Karpas-422 (cell line): Measurements from ENCODE around the gene NTN1. TPM values are rescaled to one million over a fixed set of nuclear protein-coding genes. Genes with fewer than 3 reads are reported as not detected.
A peak's percentile ranks its signal among the peaks of the same experiment; 100 is the strongest.

ENCODE experiments used
- DNase-seq: peaks from one replicate; pipeline ENCODE4 v3.0.0-alpha.2; 2015
- H2AFZ ChIP-seq: fragments of 200-600 bp; sonication (generic); 2 replicates; pipeline ENCODE4 v1.6.1; 2014; ENCODE audit warnings: antibody characterized with exemption, low read length, mixed read lengths
- H3K27ac ChIP-seq: fragments of 200-600 bp; sonication (generic); 2 replicates; pipeline ENCODE4 v1.5.1; 2014; ENCODE audit warnings: mild to moderate bottlenecking, low read length, moderate library complexity
- H3K27me3 ChIP-seq: fragments of 200-600 bp; sonication (generic); 2 replicates; pipeline ENCODE4 v1.6.1; 2014; ENCODE audit warnings: low read length, mixed read lengths
- H3K36me3 ChIP-seq: fragments of 200-600 bp; sonication (generic); 2 replicates; pipeline ENCODE4 v1.6.1; 2014; ENCODE audit warnings: low read length, mixed read lengths; ENCODE audit not compliant: insufficient read depth
- H3K4me1 ChIP-seq: fragments of 200-600 bp; sonication (generic); 2 replicates; pipeline ENCODE4 v1.6.1; 2014; ENCODE audit warnings: mild to moderate bottlenecking, low read length, mixed read lengths
- H3K4me2 ChIP-seq: fragments of 200-600 bp; sonication (generic); 2 replicates; pipeline ENCODE4 v1.6.1; 2014; ENCODE audit warnings: low read length, low read depth, mild to moderate bottlenecking; ENCODE audit not compliant: poor library complexity, severe bottlenecking
- H3K4me3 ChIP-seq: fragments of 200-600 bp; sonication (generic); 2 replicates; pipeline ENCODE4 v1.5.1; 2014; ENCODE audit warnings: mild to moderate bottlenecking, antibody characterized with exemption, low read length, mixed read lengths
- H3K79me2 ChIP-seq: fragments of 200-600 bp; sonication (generic); 2 replicates; pipeline ENCODE4 v1.6.1; 2014; ENCODE audit warnings: mild to moderate bottlenecking, low read length, mixed read lengths
- H3K9ac ChIP-seq: fragments of 200-600 bp; sonication (generic); 2 replicates; pipeline ENCODE4 v1.6.0; 2014; ENCODE audit warnings: low read length
- H3K9me2 ChIP-seq: fragments of 200-600 bp; sonication (generic), shearing (Covaris generic); replicated peaks from 2 replicates; pipeline ENCODE4 v1.6.0; 2014; ENCODE audit warnings: mild to moderate bottlenecking, low read length, moderate library complexity; ENCODE audit not compliant: insufficient read depth
- H3K9me3 ChIP-seq: fragments of 300-700, 200-600 bp; sonication (generic); 2 replicates; pipeline ENCODE4 v1.6.1; 2014; ENCODE audit warnings: low read length, mixed read lengths
- H4K20me1 ChIP-seq: fragments of 200-600 bp; sonication (generic); 2 replicates; pipeline ENCODE4 v1.6.1; 2014; ENCODE audit warnings: mild to moderate bottlenecking, antibody characterized with exemption, low read length, low read depth; ENCODE audit not compliant: insufficient read depth
- total RNA-seq: library from RNA; depleted of rRNA; stranded (reverse); fragments of >200 nt; shearing (Covaris generic); gene quantifications from 2 replicates; pipeline ENCODE4 v1.2.3, GENCODE V29; 2014; ENCODE audit warnings: low replicate concordance

Gene NTN1
- total RNA-seq, 1 experiment from 2014 or later, result not detected

DNA sequence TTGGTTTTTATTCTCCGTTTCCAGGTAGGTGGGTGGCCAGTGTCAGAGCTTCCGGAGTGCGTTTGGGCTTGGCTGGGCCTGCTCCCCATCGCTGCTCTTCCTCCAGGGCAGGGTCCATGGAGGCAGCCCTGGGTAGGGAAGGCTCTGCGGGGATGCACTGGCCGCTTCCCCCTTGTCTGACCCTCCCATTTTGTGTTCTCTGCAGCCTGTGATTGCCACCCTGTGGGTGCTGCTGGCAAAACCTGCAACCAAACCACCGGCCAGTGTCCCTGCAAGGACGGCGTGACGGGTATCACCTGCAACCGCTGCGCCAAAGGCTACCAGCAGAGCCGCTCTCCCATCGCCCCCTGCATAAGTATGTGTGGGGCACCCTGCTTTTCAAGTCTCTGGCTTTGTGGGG is 158.3 kb downstream of the NTN1 start:
- Histone ChIP-seq H3K4me3 (no peak overlapping the region), H3K27me3 (no peaks in the 10 kb centered on the region)

DNA sequence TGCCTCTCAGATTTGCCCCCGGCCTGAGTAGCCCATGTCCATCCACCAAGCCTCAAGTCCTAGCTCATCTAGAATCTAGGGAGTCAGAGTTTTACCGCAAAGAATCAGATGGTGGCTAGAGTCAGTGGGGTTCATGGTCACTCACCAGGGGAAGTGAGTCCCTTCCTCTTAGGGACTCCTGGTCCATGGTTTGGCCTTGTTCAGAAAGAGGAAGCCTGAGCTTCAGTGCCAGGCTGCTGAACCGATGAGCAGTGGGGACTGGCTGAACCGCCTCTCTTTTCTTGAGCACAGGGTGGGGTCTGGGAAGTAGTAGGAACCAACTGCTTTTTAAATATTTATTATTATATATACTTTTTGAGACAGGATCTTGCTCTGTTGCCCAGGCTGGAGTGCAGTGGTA is 160.3 kb downstream of the NTN1 start:
- H3K9me3 ChIP-seq, result no peaks in the 10 kb centered on the region
- H3K36me3 ChIP-seq, result no peaks in the 10 kb centered on the region
- no peaks in the 10 kb centered on the region for H3K4me1 ChIP-seq
- no peak overlapping the region for H3K9ac ChIP-seq
- no peaks in the 10 kb centered on the region for H3K9me2 ChIP-seq
- H3K27ac ChIP-seq, result no peak overlapping the region
- no peak overlapping the region for H2AFZ ChIP-seq
- no peak for DNase-seq
- no peaks in the 10 kb centered on the region for H3K27me3 ChIP-seq
- no peak overlapping the region for H3K4me3 ChIP-seq
- H3K79me2 ChIP-seq, result no peaks in the 10 kb centered on the region
- no peak overlapping the region for H3K4me2 ChIP-seq
- 0 out of 2 replicates have a peak, but pooled peaks cover 4% of the 10 kb centered on the region for H4K20me1 ChIP-seq

More for the DNA sequence above, 158.3 kb downstream of the NTN1 start:
- no peak for DNase-seq
- Histone ChIP-seq H2AFZ (no peak overlapping the region), H3K9ac (no peak overlapping the region), H3K27ac (no peak overlapping the region), H3K9me3 (no peaks in the 10 kb centered on the region), H4K20me1 (0 out of 2 replicates have a peak, but pooled peaks cover 4% of the 10 kb centered on the region), H3K36me3 (no peaks in the 10 kb centered on the region), H3K9me2 (no peaks in the 10 kb centered on the region), H3K79me2 (no peaks in the 10 kb centered on the region), H3K4me2 (no peak overlapping the region), H3K4me1 (no peaks in the 10 kb centered on the region)

DNA sequence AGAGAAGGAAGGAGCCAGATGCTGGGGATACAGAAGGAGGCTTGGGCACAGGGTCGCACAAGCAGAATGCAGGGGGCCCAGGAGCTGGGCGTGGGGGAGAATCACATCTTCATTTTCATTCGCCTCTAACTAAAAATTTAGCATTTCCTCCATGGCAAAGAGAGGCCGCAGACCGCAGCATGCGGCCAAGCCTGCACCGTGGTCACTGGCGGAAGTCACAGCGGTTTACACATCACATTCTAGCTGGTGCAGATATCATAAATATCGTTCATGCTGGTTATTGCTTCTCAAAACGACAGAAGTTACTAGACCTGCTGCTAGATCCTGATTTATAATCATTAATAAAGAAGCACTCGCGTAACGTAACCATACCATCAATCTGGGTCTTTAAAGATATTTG is 162.0 kb downstream of the NTN1 start:
- Histone ChIP-seq H3K9ac (no peak overlapping the region), H2AFZ (no peak overlapping the region), H3K79me2 (no peaks in the 10 kb centered on the region), H4K20me1 (0 out of 2 replicates have a peak, but pooled peaks cover 4% of the 10 kb centered on the region), H3K9me3 (no peaks in the 10 kb centered on the region), H3K27ac (no peak overlapping the region), H3K4me3 (no peak overlapping the region), H3K4me1 (no peaks in the 10 kb centered on the region), H3K4me2 (no peak overlapping the region), H3K9me2 (no peaks in the 10 kb centered on the region), H3K27me3 (no peaks in the 10 kb centered on the region), H3K36me3 (no peaks in the 10 kb centered on the region)
- DNase-seq, result no peak

DNA sequence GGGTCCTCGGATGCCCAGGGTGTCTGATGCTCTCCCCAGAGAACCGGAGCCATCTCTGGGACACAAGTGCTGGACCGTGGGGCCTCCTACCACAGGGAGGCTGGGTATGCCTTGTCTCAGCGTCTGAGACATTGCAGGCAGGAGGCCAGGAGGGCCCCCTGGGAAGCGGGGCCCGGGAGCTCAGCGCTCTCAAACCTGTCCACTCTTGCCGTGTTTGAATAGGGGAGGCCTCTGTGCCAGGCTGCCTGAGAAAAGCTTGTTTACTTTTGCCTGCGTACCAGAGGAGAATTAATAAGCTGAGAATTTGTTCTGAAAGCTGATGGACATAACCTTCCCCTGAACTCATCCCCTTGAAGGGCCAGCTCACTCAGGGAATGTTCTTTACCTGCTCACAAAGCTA is 163.8 kb downstream of the NTN1 start:
- H3K9me3 ChIP-seq, result no peaks in the 10 kb centered on the region
- no peak overlapping the region for H3K9ac ChIP-seq
- H3K27ac ChIP-seq, result no peak overlapping the region
- no peak overlapping the region for H2AFZ ChIP-seq
- no peaks in the 10 kb centered on the region for H3K9me2 ChIP-seq
- H3K4me2 ChIP-seq, result no peak overlapping the region
- H3K27me3 ChIP-seq, result no peaks in the 10 kb centered on the region
- H3K4me3 ChIP-seq, result no peak overlapping the region
- H3K4me1 ChIP-seq, result no peaks in the 10 kb centered on the region
- DNase-seq, result no peak
- H3K79me2 ChIP-seq, result no peaks in the 10 kb centered on the region
- no peaks in the 10 kb centered on the region for H3K36me3 ChIP-seq
- 0 out of 2 replicates have a peak, but pooled peaks cover 4% of the 10 kb centered on the region for H4K20me1 ChIP-seq

DNA sequence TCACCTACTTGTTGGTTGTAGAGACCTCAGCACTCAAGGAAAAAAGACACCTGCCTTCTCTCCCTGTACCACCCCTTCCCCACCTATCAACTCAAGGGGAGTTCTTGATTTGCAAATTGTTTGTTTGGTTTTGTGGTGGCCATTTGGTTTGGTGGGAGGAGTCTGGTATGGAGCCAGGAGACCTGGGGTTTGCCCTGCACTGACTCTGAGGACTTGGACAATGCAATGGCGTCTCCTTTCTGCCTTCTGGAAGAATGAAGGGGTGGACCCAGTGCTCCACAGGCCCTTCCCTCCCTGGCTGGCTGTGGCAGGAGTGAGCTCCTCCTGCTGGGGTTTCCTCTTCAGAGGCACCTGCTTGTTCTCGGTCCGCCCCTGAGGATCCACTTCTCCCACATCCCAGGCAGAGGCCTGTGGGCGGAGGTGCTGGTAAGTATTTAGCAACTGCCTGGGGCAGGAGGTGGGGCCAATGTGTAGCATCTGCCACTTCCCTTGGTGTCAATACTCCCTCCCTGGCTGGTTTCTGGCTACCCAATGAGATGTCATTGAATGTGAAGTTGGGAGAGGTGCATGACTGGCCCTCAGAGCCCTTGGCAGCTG is 164.5 kb downstream of the NTN1 start:
- no peaks in the 10 kb centered on the region for H3K9me3 ChIP-seq
- H3K27ac ChIP-seq, result no peak overlapping the region
- 0 out of 2 replicates have a peak, but pooled peaks cover 4% of the 10 kb centered on the region for H4K20me1 ChIP-seq
- H3K4me3 ChIP-seq, result no peak overlapping the region
- no peak overlapping the region for H2AFZ ChIP-seq
- H3K79me2 ChIP-seq, result no peaks in the 10 kb centered on the region
- no peaks in the 10 kb centered on the region for H3K9me2 ChIP-seq
- no peaks in the 10 kb centered on the region for H3K4me1 ChIP-seq
- no peak overlapping the region for H3K9ac ChIP-seq
- H3K4me2 ChIP-seq, result no peak overlapping the region
- peak; percentile 33 for DNase-seq
- H3K36me3 ChIP-seq, result no peaks in the 10 kb centered on the region
- H3K27me3 ChIP-seq, result no peaks in the 10 kb centered on the region

DNA sequence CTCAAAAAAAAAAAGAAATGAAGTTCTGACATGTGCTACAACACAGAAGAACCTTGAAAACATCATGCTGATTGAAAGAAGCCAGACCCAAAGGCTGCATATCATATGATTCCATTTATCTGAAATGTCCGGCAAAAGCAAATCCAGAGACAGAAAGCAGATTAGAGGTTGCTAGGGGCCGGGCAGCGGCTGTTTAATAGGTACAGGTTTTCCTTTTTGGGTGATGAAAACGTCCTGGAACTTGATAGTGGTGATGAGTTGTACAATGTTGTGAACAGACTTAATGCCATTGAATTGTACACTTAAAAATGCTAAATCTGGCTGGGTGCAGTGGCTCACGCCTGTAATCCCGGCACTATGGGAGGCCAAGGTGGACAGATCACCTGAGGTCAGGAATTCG is 166.5 kb downstream of the NTN1 start:
- H3K9me3 ChIP-seq, result no peaks in the 10 kb centered on the region
- no peaks in the 10 kb centered on the region for H3K79me2 ChIP-seq
- no peaks in the 10 kb centered on the region for H3K9me2 ChIP-seq
- no peak overlapping the region for H3K27ac ChIP-seq
- H3K4me2 ChIP-seq, result no peak overlapping the region
- no peaks in the 10 kb centered on the region for H3K36me3 ChIP-seq
- no peaks in the 10 kb centered on the region for H3K27me3 ChIP-seq
- no peak overlapping the region for H2AFZ ChIP-seq
- no peak for DNase-seq
- H3K9ac ChIP-seq, result no peak overlapping the region
- H4K20me1 ChIP-seq, result 0 out of 2 replicates have a peak, but pooled peaks cover 4% of the 10 kb centered on the region
- no peak overlapping the region for H3K4me3 ChIP-seq
- H3K4me1 ChIP-seq, result no peaks in the 10 kb centered on the region

DNA sequence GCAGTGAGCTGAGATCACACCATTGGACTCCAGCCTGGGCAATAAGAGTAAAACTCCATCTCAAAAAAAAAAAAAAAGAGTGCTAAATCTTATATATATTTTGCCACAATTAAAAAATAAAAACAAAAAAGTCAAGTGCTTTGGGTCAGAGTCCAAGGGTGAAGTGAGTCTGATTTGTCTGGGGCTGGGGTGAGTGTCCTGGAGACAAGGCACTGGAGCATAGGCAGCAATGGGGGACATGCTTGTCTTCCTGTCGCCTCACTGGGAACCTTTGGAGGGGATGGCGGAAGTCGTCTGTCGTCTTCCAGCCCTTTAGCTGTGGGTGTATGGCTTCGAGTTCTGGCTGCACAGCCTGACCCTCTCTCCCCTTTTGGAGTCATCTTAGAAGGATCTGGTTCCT is 167.1 kb downstream of the NTN1 start:
- no peak overlapping the region for H3K9ac ChIP-seq
- H3K9me3 ChIP-seq, result no peaks in the 10 kb centered on the region
- no peaks in the 10 kb centered on the region for H3K4me1 ChIP-seq
- H2AFZ ChIP-seq, result no peak overlapping the region
- H4K20me1 ChIP-seq, result 0 out of 2 replicates have a peak, but pooled peaks cover 4% of the 10 kb centered on the region
- H3K4me3 ChIP-seq, result no peak overlapping the region
- no peak for DNase-seq
- H3K4me2 ChIP-seq, result no peak overlapping the region
- no peak overlapping the region for H3K27ac ChIP-seq
- no peaks in the 10 kb centered on the region for H3K79me2 ChIP-seq
- no peaks in the 10 kb centered on the region for H3K27me3 ChIP-seq
- no peaks in the 10 kb centered on the region for H3K36me3 ChIP-seq
- H3K9me2 ChIP-seq, result no peaks in the 10 kb centered on the region

DNA sequence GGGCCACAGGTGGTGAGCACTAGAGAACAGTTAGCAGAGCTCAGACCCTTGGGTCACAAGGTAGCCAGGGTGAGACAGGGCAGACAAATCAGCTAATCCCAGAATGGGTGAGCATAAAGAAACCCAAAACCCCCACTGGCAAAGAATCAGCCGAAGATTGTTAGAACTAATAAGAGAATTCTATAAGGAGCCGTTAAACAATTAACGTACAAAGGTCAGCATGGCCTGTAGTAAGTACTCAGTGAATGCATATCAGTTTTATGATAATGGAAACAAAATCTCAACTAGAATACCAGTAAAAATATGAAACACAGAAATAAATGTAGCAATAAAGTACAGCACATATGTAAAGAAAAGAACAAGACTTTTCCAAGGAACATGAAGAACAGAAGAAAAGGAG is 168.6 kb downstream of the NTN1 start:
- Histone ChIP-seq H3K4me2 (no peak overlapping the region), H3K9me3 (no peaks in the 10 kb centered on the region), H3K79me2 (no peaks in the 10 kb centered on the region), H3K27ac (no peak overlapping the region), H3K9ac (no peak overlapping the region), H4K20me1 (no peaks in the 10 kb centered on the region), H3K4me1 (no peaks in the 10 kb centered on the region), H2AFZ (no peak overlapping the region), H3K4me3 (no peak overlapping the region), H3K9me2 (no peaks in the 10 kb centered on the region), H3K36me3 (no peaks in the 10 kb centered on the region), H3K27me3 (no peaks in the 10 kb centered on the region)
- no peak for DNase-seq
